Measurements from ENCODE around the gene APOL6.

APOL6 gene

GRCh38 chr22:35611200-35611890 lies 36.9 kb upstream of the APOL6 start:
- no peak overlapping the region for H3K4me3 ChIP-seq (replicated peaks; ENCODE audit: low read depth, low read length)
- DNase-seq (ENCODE audit: extremely low read depth, low read depth): no peak
- TF ChIP-seq, protein P1, sequence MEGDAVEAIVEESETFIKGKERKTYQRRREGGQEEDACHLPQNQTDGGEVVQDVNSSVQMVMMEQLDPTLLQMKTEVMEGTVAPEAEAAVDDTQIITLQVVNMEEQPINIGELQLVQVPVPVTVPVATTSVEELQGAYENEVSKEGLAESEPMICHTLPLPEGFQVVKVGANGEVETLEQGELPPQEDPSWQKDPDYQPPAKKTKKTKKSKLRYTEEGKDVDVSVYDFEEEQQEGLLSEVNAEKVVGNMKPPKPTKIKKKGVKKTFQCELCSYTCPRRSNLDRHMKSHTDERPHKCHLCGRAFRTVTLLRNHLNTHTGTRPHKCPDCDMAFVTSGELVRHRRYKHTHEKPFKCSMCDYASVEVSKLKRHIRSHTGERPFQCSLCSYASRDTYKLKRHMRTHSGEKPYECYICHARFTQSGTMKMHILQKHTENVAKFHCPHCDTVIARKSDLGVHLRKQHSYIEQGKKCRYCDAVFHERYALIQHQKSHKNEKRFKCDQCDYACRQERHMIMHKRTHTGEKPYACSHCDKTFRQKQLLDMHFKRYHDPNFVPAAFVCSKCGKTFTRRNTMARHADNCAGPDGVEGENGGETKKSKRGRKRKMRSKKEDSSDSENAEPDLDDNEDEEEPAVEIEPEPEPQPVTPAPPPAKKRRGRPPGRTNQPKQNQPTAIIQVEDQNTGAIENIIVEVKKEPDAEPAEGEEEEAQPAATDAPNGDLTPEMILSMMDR (IDR thresholded peaks at IDR 0.05; ENCODE audit: low read depth, low read length, missing control alignments): no peak

GRCh38 chr22:35611891-35612576 lies 36.2 kb upstream of the APOL6 start:
- no peak for DNase-seq (ENCODE audit: extremely low read depth, low read depth)
- no peak overlapping the region for H3K4me3 ChIP-seq (replicated peaks; ENCODE audit: low read depth, low read length)
- TF ChIP-seq, protein P1 (IDR thresholded peaks at IDR 0.05; ENCODE audit: low read depth, low read length, missing control alignments): no peak

- no peak overlapping the region for H3K4me3 ChIP-seq (replicated peaks; ENCODE audit: low read depth, low read length)
- DNase-seq (ENCODE audit: extremely low read depth, low read depth): no peak
- TF ChIP-seq, protein P1 (IDR thresholded peaks at IDR 0.05; ENCODE audit: low read depth, low read length, missing control alignments): no peak
Observed at GRCh38 chr22:35612903-35613302, 35.3 kb upstream of the APOL6 start.

GRCh38 chr22:35614404-35614803 lies 33.8 kb upstream of the APOL6 start:
- TF ChIP-seq, protein P1 (IDR thresholded peaks at IDR 0.05; ENCODE audit: low read depth, low read length, missing control alignments): no peak
- no peak for DNase-seq (ENCODE audit: extremely low read depth, low read depth)
- H3K4me3 ChIP-seq (replicated peaks; ENCODE audit: low read depth, low read length): no peak overlapping the region

GRCh38 chr22:35615156-35615555 lies 33.1 kb upstream of the APOL6 start:
- DNase-seq (ENCODE audit: extremely low read depth, low read depth): no peak
- no peak overlapping the region for H3K4me3 ChIP-seq (replicated peaks; ENCODE audit: low read depth, low read length)
- TF ChIP-seq, protein P1 (IDR thresholded peaks at IDR 0.05; ENCODE audit: low read depth, low read length, missing control alignments): no peak

GRCh38 chr22:35616043-35616442 lies 32.2 kb upstream of the APOL6 start:
- H3K4me3 ChIP-seq (replicated peaks; ENCODE audit: low read depth, low read length): no peak overlapping the region
- TF ChIP-seq, protein P1 (IDR thresholded peaks at IDR 0.05; ENCODE audit: low read depth, low read length, missing control alignments): no peak
- no peak for DNase-seq (ENCODE audit: extremely low read depth, low read depth)

Data from HFF-Myc (cell line).